K562 (cell line): ENCODE measurements around the gene CLEC17A. TPM values are rescaled to one million over a fixed set of nuclear protein-coding genes. Genes with fewer than 3 reads are reported as not detected.

Experiments used
- FIP1L1 ChIP-seq: fragments of 200-400 bp; formaldehyde crosslinking; IDR thresholded peaks from 2 replicates; pipeline ENCODE4 v1.6.1; 2018; ENCODE audit warnings: mild to moderate bottlenecking, low read depth, low read length; ENCODE audit not compliant: poor library complexity, severe bottlenecking
- JUND ChIP-seq, 2 experiments: IDR thresholded peaks; 2 replicates in 1 of 2; 3 replicates in 1 of 2; pipeline ENCODE4 v1.6.1; 2011; ENCODE audit warnings: borderline replicate concordance in 2 of 2, low read depth in 2 of 2, low read length in 2 of 2, improper control_type of control experiment in 1 of 2, missing biosample characterization in 1 of 2, missing genetic modification characterization in 1 of 2, missing genetic modification reagents in 1 of 2
- LCOR ChIP-seq: sonication (generic); formaldehyde crosslinking; IDR thresholded peaks from 2 replicates; pipeline ENCODE4 v1.8.0; 2022; ENCODE audit warnings: mild to moderate bottlenecking, missing genetic modification reagents
- NFE2L1 ChIP-seq: fragments of 450-650 bp; IDR thresholded peaks from 2 replicates; pipeline ENCODE4 v1.6.1; 2016; ENCODE audit warnings: missing genetic modification characterization, low read depth, mild to moderate bottlenecking, missing compliant biosample characterization, moderate library complexity, borderline replicate concordance
- POLR2G ChIP-seq: fragments of 200-400 bp; formaldehyde crosslinking; IDR thresholded peaks from 2 replicates; pipeline ENCODE4 v1.6.1; 2017; ENCODE audit warnings: low read depth, mild to moderate bottlenecking, antibody characterized with exemption, low read length, moderate library complexity
- TARDBP ChIP-seq: fragments of 450-650 bp; IDR thresholded peaks from 2 replicates; pipeline ENCODE4 v1.6.1; 2016
- ZNF384 ChIP-seq: IDR thresholded peaks from 2 replicates; pipeline ENCODE4 v1.6.1; 2012; ENCODE audit warnings: low read depth, low read length, improper control_type of control experiment
- ZNF583 ChIP-seq: fragments of 250-450 bp; sonication (Bioruptor Pico); IDR thresholded peaks from 2 replicates; pipeline ENCODE4 v1.4.0; 2020
- ZNF75A ChIP-seq: fragments of 450-650 bp; formaldehyde crosslinking; IDR thresholded peaks from 2 replicates; pipeline ENCODE4 v1.4.0; 2020; ENCODE audit warnings: mild to moderate bottlenecking
- polyA plus RNA-seq, 8 experiments: library from polyadenylated mRNA; depleted of rRNA in 4 of 8; stranded (reverse) in 5 of 8; unstranded in 3 of 8; fragments of >200 nt; fragmentation: Nextera tagmentation in 2 of 8; fragmentation: Illumina TruSeq in 1 of 8; extraction: Ambion mirVana in 2 of 8; extraction: Trizol in 1 of 8; gene quantifications; 2 replicates each; pipeline versions ENCODE4 v1.2.1 to v1.2.3, GENCODE V29; 2011 to 2014; ENCODE audit warnings: inconsistent platforms in 1 of 8, missing spikeins in 1 of 8
- total RNA-seq, 7 experiments: library from RNA; depleted of rRNA in 6 of 7; stranded (reverse); fragments of >200 nt in 6 of 7; fragmentation: Illumina TruSeq in 2 of 7; extraction: Trizol in 2 of 7; gene quantifications; 2 replicates each; pipeline versions ENCODE4 v1.2.1 to v1.2.3, GENCODE V29; 2011 to 2021; ENCODE audit warnings: low replicate concordance in 1 of 7
- TF ChIP-seq, protein P1 (sequence below): IDR thresholded peaks from 2 replicates; pipeline ENCODE4 v1.6.1; 2016; ENCODE audit warnings: missing genetic modification characterization, missing compliant biosample characterization
- TF ChIP-seq, protein P2 (sequence below): IDR thresholded peaks from 2 replicates; pipeline ENCODE4 v1.6.1; 2014; ENCODE audit warnings: antibody characterized with exemption
- TF ChIP-seq, protein P3 (sequence below): fragments of 250-450 bp; sonication (Bioruptor Pico); IDR thresholded peaks from 2 replicates; pipeline ENCODE4 v1.9.0; 2021; ENCODE audit warnings: mild to moderate bottlenecking, inconsistent platforms
- TF ChIP-seq, protein P4 (sequence below): fragments of 200-800 bp; sonication (Bioruptor generic); IDR thresholded peaks from 2 replicates; pipeline ENCODE4 v1.6.1; 2017; ENCODE audit warnings: missing genetic modification characterization, missing compliant biosample characterization
- TF ChIP-seq, protein P5 (sequence below): sonication (generic); IDR thresholded peaks from 2 replicates; pipeline ENCODE4 v1.6.1; 2016
- TF ChIP-seq, protein P6 (sequence below): IDR thresholded peaks from 2 replicates; pipeline ENCODE4 v1.6.1; 2011; ENCODE audit not compliant: insufficient read length; ENCODE audit errors: extremely low read depth

Gene CLEC17A
- total and polyA plus RNA-seq, 9 of the 15 experiments (the other 6 are each of a cell fraction or from before 2014, with no cell fraction given), result 0.03 TPM; not detected in 8

DNA sequence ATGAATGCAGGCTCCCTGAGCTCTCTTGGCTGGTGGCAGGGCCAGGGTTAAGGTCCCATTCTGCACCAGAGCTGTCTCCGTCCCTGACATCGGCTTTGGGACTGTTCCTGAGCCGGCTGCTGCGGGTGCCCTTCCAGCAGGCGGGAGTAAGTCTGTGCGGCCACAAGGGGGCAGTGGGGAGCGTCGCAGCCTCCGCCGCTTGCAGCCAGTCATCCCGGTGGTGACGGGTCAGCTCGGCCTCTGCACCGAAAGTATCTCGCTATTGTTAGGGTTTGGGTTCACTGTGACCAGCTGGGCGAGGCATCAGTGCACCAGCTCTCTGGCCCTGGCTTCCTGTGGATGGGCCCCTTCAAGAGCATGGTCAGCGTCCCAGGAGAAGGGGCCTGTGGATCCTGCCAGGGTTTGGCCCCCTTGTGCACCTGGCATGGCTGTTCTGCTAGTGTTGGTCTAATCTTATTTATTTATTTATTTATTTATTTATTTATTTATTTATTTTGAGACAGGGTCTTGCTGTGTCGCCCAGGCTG is 26.2 kb upstream of the CLEC17A start (continued):
- TF ChIP-seq POLR2G, result peak; percentile 38; the same call in 1 of the 2 replicates
- TF ChIP-seq NFE2L1 (tag), result no peak
- TF ChIP-seq ZNF384, result peak; percentile 42; the same call in 1 of the 2 replicates
- TF ChIP-seq, protein P1, sequence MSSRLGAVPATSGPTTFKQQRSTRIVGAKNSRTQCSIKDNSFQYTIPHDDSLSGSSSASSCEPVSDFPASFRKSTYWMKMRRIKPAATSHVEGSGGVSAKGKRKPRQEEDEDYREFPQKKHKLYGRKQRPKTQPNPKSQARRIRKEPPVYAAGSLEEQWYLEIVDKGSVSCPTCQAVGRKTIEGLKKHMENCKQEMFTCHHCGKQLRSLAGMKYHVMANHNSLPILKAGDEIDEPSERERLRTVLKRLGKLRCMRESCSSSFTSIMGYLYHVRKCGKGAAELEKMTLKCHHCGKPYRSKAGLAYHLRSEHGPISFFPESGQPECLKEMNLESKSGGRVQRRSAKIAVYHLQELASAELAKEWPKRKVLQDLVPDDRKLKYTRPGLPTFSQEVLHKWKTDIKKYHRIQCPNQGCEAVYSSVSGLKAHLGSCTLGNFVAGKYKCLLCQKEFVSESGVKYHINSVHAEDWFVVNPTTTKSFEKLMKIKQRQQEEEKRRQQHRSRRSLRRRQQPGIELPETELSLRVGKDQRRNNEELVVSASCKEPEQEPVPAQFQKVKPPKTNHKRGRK (tag), result no peak
- TF ChIP-seq, protein P2, sequence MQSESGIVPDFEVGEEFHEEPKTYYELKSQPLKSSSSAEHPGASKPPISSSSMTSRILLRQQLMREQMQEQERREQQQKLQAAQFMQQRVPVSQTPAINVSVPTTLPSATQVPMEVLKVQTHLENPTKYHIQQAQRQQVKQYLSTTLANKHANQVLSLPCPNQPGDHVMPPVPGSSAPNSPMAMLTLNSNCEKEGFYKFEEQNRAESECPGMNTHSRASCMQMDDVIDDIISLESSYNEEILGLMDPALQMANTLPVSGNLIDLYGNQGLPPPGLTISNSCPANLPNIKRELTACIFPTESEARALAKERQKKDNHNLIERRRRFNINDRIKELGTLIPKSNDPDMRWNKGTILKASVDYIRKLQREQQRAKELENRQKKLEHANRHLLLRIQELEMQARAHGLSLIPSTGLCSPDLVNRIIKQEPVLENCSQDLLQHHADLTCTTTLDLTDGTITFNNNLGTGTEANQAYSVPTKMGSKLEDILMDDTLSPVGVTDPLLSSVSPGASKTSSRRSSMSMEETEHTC, result no peak
- TF ChIP-seq TARDBP, result no peak
- TF ChIP-seq, protein P3, sequence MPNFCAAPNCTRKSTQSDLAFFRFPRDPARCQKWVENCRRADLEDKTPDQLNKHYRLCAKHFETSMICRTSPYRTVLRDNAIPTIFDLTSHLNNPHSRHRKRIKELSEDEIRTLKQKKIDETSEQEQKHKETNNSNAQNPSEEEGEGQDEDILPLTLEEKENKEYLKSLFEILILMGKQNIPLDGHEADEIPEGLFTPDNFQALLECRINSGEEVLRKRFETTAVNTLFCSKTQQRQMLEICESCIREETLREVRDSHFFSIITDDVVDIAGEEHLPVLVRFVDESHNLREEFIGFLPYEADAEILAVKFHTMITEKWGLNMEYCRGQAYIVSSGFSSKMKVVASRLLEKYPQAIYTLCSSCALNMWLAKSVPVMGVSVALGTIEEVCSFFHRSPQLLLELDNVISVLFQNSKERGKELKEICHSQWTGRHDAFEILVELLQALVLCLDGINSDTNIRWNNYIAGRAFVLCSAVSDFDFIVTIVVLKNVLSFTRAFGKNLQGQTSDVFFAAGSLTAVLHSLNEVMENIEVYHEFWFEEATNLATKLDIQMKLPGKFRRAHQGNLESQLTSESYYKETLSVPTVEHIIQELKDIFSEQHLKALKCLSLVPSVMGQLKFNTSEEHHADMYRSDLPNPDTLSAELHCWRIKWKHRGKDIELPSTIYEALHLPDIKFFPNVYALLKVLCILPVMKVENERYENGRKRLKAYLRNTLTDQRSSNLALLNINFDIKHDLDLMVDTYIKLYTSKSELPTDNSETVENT, result no peak
- TF ChIP-seq ZNF75A (CRISPR knock-in tag), result no peak
- peak; percentile 62; the same call in 1 of the 2 replicates for TF ChIP-seq JUND (IDR thresholded peaks at IDR 0.05; ENCODE audit: borderline replicate concordance, low read depth, low read length)
- TF ChIP-seq JUND (tag; IDR thresholded peaks at IDR 0.05; ENCODE audit: borderline replicate concordance, low read depth, low read length), result peak; percentile 46; the same call in 1 of the 3 replicates
- TF ChIP-seq FIP1L1, result peak; percentile 48
- TF ChIP-seq, protein P4, sequence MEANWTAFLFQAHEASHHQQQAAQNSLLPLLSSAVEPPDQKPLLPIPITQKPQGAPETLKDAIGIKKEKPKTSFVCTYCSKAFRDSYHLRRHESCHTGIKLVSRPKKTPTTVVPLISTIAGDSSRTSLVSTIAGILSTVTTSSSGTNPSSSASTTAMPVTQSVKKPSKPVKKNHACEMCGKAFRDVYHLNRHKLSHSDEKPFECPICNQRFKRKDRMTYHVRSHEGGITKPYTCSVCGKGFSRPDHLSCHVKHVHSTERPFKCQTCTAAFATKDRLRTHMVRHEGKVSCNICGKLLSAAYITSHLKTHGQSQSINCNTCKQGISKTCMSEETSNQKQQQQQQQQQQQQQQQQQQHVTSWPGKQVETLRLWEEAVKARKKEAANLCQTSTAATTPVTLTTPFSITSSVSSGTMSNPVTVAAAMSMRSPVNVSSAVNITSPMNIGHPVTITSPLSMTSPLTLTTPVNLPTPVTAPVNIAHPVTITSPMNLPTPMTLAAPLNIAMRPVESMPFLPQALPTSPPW (CRISPR knock-in tag), result peak; percentile 24; the same call in 1 of the 2 replicates
- TF ChIP-seq, protein P5, sequence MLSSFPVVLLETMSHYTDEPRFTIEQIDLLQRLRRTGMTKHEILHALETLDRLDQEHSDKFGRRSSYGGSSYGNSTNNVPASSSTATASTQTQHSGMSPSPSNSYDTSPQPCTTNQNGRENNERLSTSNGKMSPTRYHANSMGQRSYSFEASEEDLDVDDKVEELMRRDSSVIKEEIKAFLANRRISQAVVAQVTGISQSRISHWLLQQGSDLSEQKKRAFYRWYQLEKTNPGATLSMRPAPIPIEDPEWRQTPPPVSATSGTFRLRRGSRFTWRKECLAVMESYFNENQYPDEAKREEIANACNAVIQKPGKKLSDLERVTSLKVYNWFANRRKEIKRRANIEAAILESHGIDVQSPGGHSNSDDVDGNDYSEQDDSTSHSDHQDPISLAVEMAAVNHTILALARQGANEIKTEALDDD, result no peak; the same call in 1 of the 2 replicates
- TF ChIP-seq LCOR (CRISPR knock-in tag), result 0 out of 2 replicates have a peak, but pooled peaks have one; percentile 63
- TF ChIP-seq ZNF583 (CRISPR knock-in tag), result no peak
- TF ChIP-seq, protein P6, sequence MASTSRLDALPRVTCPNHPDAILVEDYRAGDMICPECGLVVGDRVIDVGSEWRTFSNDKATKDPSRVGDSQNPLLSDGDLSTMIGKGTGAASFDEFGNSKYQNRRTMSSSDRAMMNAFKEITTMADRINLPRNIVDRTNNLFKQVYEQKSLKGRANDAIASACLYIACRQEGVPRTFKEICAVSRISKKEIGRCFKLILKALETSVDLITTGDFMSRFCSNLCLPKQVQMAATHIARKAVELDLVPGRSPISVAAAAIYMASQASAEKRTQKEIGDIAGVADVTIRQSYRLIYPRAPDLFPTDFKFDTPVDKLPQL, result no peak
